Breast epithelium (tissue), 4 donors: ENCODE results near the gene LAP3. TPM values are rescaled to one million over a fixed set of nuclear protein-coding genes. Genes with fewer than 3 reads are reported as not detected.

ENCODE experiments used
- DNase-seq, 2 donors: peaks; one replicate each; pipeline ENCODE4 v3.0.0-alpha.2; 2019; ENCODE audit warnings: low spot score in 2 of 2
- H3K27ac ChIP-seq, 2 donors: fragments of 200-600 bp; sonication (generic) in 1 of 2; one replicate each; pipeline ENCODE4 v1.5.1; 2016 to 2019; ENCODE audit warnings: mild to moderate bottlenecking in 1 of 2
- H3K27me3 ChIP-seq, 2 donors: fragments of 200-600 bp; sonication (generic) in 1 of 2; one replicate each; pipeline versions ENCODE4 v1.5.1 to v1.6.0; 2017 to 2019; ENCODE audit warnings: control low read depth in 1 of 2, mild to moderate bottlenecking in 1 of 2
- H3K36me3 ChIP-seq: fragments of 200-600 bp; one replicate; pipeline ENCODE4 v1.5.1; 2019
- H3K4me1 ChIP-seq, 2 donors: fragments of 200-600 bp; sonication (generic); one replicate each; pipeline ENCODE4 v1.5.1; 2016 to 2019; ENCODE audit warnings: control low read depth in 1 of 2
- H3K4me3 ChIP-seq, 3 donors: fragments of 200-600 bp; sonication (generic); 1 replicate in 2 of 3; 2 replicates in 1 of 3; pipeline ENCODE4 v1.5.1; 2016 to 2019; ENCODE audit warnings: mild to moderate bottlenecking in 3 of 3, moderate library complexity in 2 of 3
- H3K9me3 ChIP-seq, 2 donors: fragments of 200-600 bp; sonication (generic) in 1 of 2; one replicate each; pipeline ENCODE4 v1.5.1; 2016 to 2019; ENCODE audit warnings: control low read depth in 1 of 2
- POLR2A ChIP-seq: fragments of 450-650 bp; IDR thresholded peaks from one replicate; pipeline ENCODE4 v1.6.1; 2016; ENCODE audit warnings: antibody characterized with exemption, mild to moderate bottlenecking, moderate library complexity
- POLR2AphosphoS5 ChIP-seq, 3 donors: sonication (generic); formaldehyde crosslinking; IDR thresholded peaks; one replicate each; pipeline ENCODE4 v1.6.1; 2017; ENCODE audit warnings: antibody characterized with exemption in 3 of 3
- intact Hi-C: fragments of 100-400 bp; cut with DNase I; formaldehyde crosslinking; loops from one replicate; pipeline ENCODE4 v1.15.1; 2023; ENCODE audit warnings: low total_unique reads
- total RNA-seq, 3 donors: library from RNA; depleted of rRNA; stranded (reverse); fragments of >200 nt; gene quantifications; one replicate each; pipeline ENCODE4 v1.1.0, GENCODE V29; 2016
- TF ChIP-seq, protein P1 (sequence below), 3 donors: fragments of 450-650 bp; IDR thresholded peaks; one replicate each; pipeline ENCODE4 v1.5.1; 2016 to 2017; ENCODE audit warnings: antibody characterized with exemption in 3 of 3, mild to moderate bottlenecking in 3 of 3, moderate library complexity in 3 of 3

Gene LAP3
- total RNA-seq, 3 donors from 2014 or later: 72.4 to 93.4 (median 81.0) TPM

DNA sequence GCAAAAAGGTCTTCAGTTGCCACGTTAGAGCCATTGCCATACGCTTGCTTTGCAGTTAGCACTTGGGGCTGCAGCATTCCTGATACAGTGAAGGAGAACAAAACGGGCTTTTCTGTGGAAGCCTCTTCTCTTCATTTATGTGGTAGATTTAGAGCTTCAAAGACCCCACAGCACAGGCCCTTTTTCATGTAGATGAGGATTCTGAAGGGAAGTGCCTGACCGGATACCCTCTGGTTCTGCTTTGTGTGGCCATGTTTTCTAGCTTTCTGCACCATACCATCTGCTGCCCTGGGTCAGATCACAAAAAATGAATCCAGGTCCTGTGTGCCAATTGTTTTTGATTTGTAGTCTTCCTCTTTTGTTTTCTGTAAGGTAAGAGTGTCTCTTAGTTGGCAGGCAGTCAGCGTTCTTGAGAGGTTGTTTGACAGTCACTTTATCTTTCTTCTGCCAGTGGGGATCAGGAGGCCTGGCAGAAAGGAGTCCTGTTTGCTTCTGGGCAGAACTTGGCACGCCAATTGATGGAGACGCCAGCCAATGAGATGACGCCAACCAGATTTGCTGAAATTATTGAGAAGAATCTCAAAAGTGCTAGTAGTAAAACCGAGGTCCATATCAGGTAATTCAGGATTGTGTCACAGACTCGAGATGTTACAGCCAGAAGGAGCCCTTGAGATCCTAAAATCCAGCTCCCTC lies 7.7 kb downstream of the LAP3 start:
- no peak for DNase-seq

DNA sequence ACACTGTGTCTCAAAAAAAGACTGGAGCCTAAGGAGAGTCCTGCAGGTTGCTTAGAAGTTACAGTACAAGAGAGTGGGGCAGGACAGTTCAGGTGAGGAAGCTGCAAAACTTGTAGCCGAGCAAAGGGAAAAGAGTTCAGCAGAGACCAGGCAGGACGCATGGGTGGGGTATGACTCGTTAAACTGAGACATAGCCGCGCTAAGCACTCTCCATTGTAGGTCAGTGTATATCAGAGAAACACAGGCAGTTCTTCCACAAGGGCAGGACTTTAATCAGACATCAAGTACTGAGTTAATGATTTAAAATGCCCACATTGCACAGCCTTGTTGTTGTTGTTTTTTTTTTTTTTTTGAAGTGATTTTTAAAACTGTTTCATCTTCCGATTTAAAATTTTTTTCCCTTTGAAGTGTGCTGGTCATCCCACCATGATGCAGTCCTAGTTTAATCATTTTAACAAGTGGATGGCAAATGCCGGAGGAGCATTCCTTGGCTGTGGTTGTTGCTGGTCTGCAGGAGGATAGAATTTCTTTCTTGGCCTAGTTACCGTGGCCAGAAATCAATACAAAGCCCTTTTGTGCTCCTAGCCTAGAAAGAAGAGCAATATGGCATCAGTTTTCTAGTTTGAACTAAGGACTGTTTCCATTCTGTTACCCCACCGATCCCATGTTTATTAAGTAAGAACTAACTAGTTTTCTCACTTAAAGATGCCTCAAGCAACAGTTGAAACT lies 10.3 kb downstream of the LAP3 start:
- peak overlapping the region in 1 of 2 donors; percentile 26 for H3K27ac ChIP-seq
- H3K36me3 ChIP-seq: no peaks in the 10 kb centered on the region
- no peaks in the 10 kb centered on the region for H3K4me1 ChIP-seq
- H3K4me3 ChIP-seq: no peak overlapping the region
- peak in 1 of 2 donors; percentile 29 for DNase-seq
- TF ChIP-seq, protein P1, sequence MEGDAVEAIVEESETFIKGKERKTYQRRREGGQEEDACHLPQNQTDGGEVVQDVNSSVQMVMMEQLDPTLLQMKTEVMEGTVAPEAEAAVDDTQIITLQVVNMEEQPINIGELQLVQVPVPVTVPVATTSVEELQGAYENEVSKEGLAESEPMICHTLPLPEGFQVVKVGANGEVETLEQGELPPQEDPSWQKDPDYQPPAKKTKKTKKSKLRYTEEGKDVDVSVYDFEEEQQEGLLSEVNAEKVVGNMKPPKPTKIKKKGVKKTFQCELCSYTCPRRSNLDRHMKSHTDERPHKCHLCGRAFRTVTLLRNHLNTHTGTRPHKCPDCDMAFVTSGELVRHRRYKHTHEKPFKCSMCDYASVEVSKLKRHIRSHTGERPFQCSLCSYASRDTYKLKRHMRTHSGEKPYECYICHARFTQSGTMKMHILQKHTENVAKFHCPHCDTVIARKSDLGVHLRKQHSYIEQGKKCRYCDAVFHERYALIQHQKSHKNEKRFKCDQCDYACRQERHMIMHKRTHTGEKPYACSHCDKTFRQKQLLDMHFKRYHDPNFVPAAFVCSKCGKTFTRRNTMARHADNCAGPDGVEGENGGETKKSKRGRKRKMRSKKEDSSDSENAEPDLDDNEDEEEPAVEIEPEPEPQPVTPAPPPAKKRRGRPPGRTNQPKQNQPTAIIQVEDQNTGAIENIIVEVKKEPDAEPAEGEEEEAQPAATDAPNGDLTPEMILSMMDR (IDR thresholded peaks at IDR 0.05): no peak
- TF ChIP-seq POLR2AphosphoS5 (IDR thresholded peaks at IDR 0.05) (no peak), POLR2A (no peak)
- H3K27me3 ChIP-seq: no peaks in the 10 kb centered on the region
- H3K9me3 ChIP-seq: no peaks in the 10 kb centered on the region
- intact Hi-C loops: loop anchor here (10.0 kb wide), 1 partner anchor 692 kb away; the partner anchor contains the start of gene LDB2

More for the DNA sequence above, 7.7 kb downstream of the LAP3 start:
- Histone ChIP-seq H3K27ac (no peak overlapping the region), H3K9me3 (no peaks in the 10 kb centered on the region), H3K4me3 (no peak overlapping the region), H3K36me3 (no peaks in the 10 kb centered on the region), H3K4me1 (no peaks in the 10 kb centered on the region), H3K27me3 (no peaks in the 10 kb centered on the region)
- intact Hi-C loops: loop anchor here (10.0 kb wide), 1 partner anchor 690 kb away; the partner anchor contains the start of gene LDB2
- TF ChIP-seq POLR2AphosphoS5 (IDR thresholded peaks at IDR 0.05) (no peak), POLR2A (no peak)
- TF ChIP-seq, protein P1 (IDR thresholded peaks at IDR 0.05): no peak

DNA sequence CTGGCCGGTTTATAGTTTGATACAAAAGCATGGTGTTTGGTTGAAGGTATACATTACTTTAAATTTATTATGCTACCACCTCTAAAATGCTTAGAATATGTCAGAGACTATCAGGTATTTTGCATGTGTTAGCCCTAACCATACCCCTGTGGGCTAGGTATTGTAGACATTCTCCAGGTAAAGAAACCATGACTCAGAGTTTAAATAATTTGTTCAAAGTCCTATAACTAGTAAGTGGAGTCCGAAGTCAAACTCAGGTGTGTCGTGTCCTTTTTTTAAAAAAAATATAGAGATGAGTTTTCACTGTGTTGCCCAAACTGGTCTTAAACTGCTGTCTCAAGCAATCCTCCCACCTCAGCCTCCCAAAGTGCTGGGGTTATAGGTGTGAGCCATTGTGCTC lies 12.4 kb downstream of the LAP3 start:
- no peaks in the 10 kb centered on the region for H3K36me3 ChIP-seq

DNA sequence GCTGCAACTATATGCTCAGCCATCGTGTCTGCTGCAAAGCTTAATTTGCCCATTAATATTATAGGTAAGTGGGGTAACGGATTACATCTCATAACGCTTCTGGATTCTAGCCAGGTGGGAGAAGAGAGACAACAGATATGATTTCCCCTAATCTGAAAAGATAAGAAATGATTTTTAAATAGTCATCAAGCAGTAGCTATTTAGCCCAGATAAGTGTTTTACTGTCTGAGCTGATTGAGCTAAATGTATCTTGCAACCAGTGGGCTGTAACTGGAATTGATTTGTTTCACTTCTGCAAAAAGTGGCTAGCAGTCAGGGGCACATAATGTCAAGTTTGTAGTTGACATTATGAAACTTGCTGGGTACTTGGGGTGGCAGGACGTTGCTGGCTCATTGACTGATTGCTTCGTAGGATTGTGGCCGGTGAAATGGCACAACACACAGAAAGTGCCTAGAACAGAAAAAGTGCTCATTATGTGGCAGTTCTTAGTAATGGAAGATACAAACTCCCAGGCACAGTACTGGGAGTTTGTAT lies 18.5 kb downstream of the LAP3 start:
- Histone ChIP-seq H3K27me3 (no peaks in the 10 kb centered on the region), H3K9me3 (no peaks in the 10 kb centered on the region), H3K4me1 (no peaks in the 10 kb centered on the region), H3K36me3 (no peaks in the 10 kb centered on the region), H3K4me3 (no peak overlapping the region), H3K27ac (no peak overlapping the region)
- TF ChIP-seq, protein P1 (IDR thresholded peaks at IDR 0.05): no peak
- TF ChIP-seq POLR2AphosphoS5 (IDR thresholded peaks at IDR 0.05) (no peak), POLR2A (no peak)
- intact Hi-C loops: no loop called here
- no peak for DNase-seq

More for the DNA sequence above, 12.4 kb downstream of the LAP3 start:
- Histone ChIP-seq H3K27ac (no peak overlapping the region), H3K9me3 (no peaks in the 10 kb centered on the region), H3K4me1 (no peaks in the 10 kb centered on the region), H3K27me3 (no peaks in the 10 kb centered on the region), H3K4me3 (no peak overlapping the region)
- TF ChIP-seq POLR2A (no peak), POLR2AphosphoS5 (IDR thresholded peaks at IDR 0.05) (no peak)
- TF ChIP-seq, protein P1 (IDR thresholded peaks at IDR 0.05): no peak
- DNase-seq: no peak
- intact Hi-C loops: loop anchor here (10.0 kb wide), 1 partner anchor 695 kb away; the partner anchor contains the start of gene LDB2

DNA sequence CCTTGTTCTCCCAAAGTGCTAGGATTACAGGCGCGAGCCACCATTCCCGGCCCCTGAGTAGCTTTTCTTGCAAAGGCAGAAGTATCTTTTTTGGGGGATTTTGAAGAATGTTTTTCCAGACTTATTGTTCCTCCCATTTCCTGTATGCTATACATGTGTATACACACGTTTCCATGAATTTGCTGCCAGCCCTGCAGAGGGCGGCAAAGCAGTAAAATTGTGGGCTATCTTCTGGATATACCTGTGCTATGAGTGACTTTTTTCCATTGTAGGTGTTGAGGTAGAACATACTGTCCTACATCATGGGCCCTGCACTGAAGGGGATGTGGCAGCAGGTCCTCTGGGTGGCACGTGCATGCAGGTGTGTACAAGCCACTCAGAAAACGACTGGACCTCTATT lies 20.5 kb downstream of the LAP3 start:
- Histone ChIP-seq H3K27me3 (no peaks in the 10 kb centered on the region), H3K4me1 (no peaks in the 10 kb centered on the region), H3K36me3 (no peaks in the 10 kb centered on the region), H3K9me3 (no peaks in the 10 kb centered on the region), H3K27ac (no peak overlapping the region), H3K4me3 (no peak overlapping the region)
- no peak for DNase-seq
- intact Hi-C loops: no loop called here
- TF ChIP-seq POLR2A (no peak), POLR2AphosphoS5 (IDR thresholded peaks at IDR 0.05) (no peak)
- TF ChIP-seq, protein P1 (IDR thresholded peaks at IDR 0.05): no peak
